ENCODE results near the gene PLCH1.

The PLCH1 gene

DNA sequence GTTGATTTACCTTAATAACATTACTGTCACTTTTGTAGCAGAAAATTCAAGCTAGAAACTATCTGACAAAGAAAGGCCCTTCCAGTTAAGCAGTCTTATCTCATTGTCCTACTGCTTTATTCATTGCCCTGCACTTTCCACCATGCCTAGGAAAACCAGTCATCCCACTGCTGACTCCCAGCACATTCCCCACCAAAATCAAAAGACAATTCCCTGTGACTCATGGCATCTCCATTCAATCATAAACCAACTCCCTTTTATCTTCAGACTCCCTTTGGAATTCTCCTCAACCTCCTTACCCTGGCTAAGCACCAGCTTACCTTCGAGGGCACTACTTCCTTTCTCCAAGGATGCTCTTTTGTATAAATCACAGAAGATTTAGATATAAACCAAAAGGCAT is 184.3 kb downstream of the PLCH1 start:
- H3K9ac ChIP-seq (ENCODE audit: low read length), result no peak overlapping the region
- H3K27me3 ChIP-seq (replicated peaks; ENCODE audit: control insufficient read depth, insufficient read depth, low read length), result no peaks in the 10 kb centered on the region
- H3K36me3 ChIP-seq (ENCODE audit: control insufficient read depth, insufficient read depth, low read length, severe bottlenecking), result no peaks in the 10 kb centered on the region
- DNase-seq (ENCODE audit: low read depth), result no peak
- H3K4me1 ChIP-seq (ENCODE audit: control insufficient read depth, insufficient read depth, low read length), result no peaks in the 10 kb centered on the region
- H3K9me3 ChIP-seq (ENCODE audit: control insufficient read depth, low read length), result no peaks in the 10 kb centered on the region
- no peak overlapping the region for H3K4me3 ChIP-seq (ENCODE audit: low read length)

DNA sequence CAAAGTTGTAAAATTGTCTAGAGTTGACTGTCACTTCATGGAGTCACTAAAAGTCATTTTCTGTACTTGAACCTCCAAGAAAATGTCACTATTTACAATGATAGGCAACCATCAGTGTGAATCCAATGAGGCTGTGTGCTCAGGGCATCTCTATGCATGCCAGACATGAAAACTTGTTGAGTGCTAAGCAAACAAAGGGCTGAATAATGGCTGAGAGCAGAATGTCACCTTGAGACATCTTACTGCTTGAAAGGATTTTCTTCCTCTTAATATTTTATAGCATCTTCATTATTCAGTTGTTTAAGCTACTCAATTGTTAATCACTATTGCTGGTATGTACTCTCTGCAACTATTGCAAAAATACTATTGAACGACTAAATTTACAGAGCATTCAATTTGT is 184.7 kb downstream of the PLCH1 start:
- no peak overlapping the region for H3K9ac ChIP-seq (ENCODE audit: low read length)
- H3K9me3 ChIP-seq (ENCODE audit: control insufficient read depth, low read length), result no peaks in the 10 kb centered on the region
- no peaks in the 10 kb centered on the region for H3K27me3 ChIP-seq (replicated peaks; ENCODE audit: control insufficient read depth, insufficient read depth, low read length)
- H3K4me3 ChIP-seq (ENCODE audit: low read length), result no peak overlapping the region
- DNase-seq (ENCODE audit: low read depth), result no peak
- H3K36me3 ChIP-seq (ENCODE audit: control insufficient read depth, insufficient read depth, low read length, severe bottlenecking), result no peaks in the 10 kb centered on the region
- H3K4me1 ChIP-seq (ENCODE audit: control insufficient read depth, insufficient read depth, low read length), result no peaks in the 10 kb centered on the region

DNA sequence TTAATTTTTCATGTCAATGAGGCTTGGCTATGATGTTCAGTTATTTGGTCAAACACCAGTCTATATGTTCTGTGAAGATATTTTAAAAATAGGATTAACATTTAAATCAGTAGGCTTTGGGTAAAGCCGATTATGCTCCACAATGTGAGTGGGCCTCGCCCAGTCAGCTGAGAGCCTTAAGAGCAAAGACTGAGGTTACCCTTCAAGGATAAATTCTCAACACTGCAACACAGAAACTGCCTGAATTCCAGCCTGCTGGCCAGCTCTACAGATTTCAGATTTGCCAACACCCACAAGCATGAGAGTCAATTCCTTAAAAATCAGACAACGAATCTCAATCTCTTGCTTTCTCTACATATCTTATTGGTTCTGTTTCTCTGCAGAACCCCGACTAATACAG is 188.3 kb downstream of the PLCH1 start:
- H3K9ac ChIP-seq (ENCODE audit: low read length), result no peak overlapping the region
- DNase-seq (ENCODE audit: low read depth), result peak; percentile 63
- H3K9me3 ChIP-seq (ENCODE audit: control insufficient read depth, low read length), result no peaks in the 10 kb centered on the region
- H3K36me3 ChIP-seq (ENCODE audit: control insufficient read depth, insufficient read depth, low read length, severe bottlenecking), result no peaks in the 10 kb centered on the region
- no peak overlapping the region for H3K4me3 ChIP-seq (ENCODE audit: low read length)
- no peaks in the 10 kb centered on the region for H3K27me3 ChIP-seq (replicated peaks; ENCODE audit: control insufficient read depth, insufficient read depth, low read length)
- H3K4me1 ChIP-seq (ENCODE audit: control insufficient read depth, insufficient read depth, low read length), result no peaks in the 10 kb centered on the region

DNA sequence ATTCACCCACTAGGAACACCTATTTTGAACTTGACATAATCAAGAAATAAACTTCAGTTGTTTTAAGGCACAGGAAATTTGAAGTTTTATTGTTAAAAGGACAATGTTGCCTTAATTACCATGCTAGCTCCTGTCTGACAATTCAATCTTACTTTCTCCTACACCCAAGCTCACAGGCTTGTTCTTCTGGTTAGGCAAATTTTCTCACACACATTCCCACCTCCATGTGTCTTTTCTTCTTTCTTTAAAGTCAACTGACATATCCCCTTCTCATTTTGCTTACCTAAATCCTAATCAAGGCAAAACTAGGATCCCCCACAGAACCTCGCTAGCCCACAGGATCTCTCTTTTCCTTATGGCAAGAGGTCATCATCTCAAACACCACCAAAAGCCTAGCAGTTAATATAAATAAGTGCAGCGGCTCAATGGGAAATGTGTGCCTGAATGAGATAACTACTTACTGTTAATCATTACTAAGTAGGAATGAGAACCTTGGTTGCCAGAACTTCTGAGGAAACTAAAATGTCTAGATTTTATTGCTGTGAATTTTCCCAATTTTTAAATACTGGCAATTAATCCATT is 189.3 kb downstream of the PLCH1 start:
- Histone ChIP-seq H3K9me3 (ENCODE audit: control insufficient read depth, low read length) (no peaks in the 10 kb centered on the region), H3K9ac (ENCODE audit: low read length) (no peak overlapping the region), H3K27me3 (replicated peaks; ENCODE audit: control insufficient read depth, insufficient read depth, low read length) (no peaks in the 10 kb centered on the region), H3K4me1 (ENCODE audit: control insufficient read depth, insufficient read depth, low read length) (no peaks in the 10 kb centered on the region), H3K4me3 (ENCODE audit: low read length) (no peak overlapping the region), H3K36me3 (ENCODE audit: control insufficient read depth, insufficient read depth, low read length, severe bottlenecking) (no peaks in the 10 kb centered on the region)
- DNase-seq (ENCODE audit: low read depth), result no peak

DNA sequence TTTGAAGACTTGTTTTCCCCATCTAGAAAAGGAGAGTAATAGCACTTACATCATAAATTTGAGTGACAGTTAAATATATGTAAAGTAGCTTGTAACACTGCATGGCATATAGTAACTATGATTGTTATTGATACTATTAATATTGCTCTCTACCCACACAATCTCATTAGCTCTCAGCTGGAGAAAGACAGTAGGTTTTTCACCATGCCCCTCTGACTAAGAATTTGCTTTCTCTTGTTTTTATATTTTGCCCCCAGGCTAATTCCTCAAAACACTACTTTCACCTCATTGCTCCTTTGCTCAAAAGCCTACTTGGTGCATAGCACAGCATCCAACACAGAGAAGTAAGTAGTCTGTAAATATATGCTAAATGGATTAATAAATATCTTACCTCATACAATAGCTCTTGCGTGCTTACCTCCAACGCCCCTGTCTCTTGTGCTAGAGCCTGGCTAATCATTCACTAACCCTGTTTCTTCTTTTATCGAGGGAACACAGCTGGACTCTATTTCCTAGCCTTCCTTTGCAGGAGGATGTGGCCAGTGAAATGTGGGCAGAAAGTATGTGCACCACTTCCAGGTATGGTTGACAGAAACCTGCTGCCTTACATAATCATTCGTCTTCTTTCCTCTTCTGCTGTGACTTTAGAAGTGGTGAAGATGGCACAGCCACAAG is 190.0 kb downstream of the PLCH1 start:
- no peak overlapping the region for H3K4me3 ChIP-seq (ENCODE audit: low read length)
- no peak for DNase-seq (ENCODE audit: low read depth)

DNA sequence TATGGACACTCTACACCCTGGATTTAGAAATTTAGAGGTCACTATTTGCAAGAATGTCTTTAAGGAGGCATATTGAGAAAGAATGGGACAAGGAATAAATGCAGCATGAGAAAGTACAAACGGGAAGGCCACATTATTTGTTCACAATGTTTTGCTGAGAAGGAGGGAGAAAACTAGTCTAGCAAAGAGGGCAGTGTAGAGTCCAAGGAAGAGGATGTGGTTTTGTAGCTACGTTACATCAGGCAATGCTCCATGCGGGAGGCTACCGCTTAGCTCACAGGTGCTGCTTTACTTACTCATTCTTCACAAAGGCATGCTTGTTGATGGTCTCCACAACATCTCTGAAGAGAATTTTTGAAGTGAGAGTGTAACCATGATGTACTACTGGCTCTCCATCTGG is 191.1 kb downstream of the PLCH1 start:
- no peaks in the 10 kb centered on the region for H3K4me1 ChIP-seq (ENCODE audit: control insufficient read depth, insufficient read depth, low read length)
- DNase-seq (ENCODE audit: low read depth), result no peak
- H3K9ac ChIP-seq (ENCODE audit: low read length), result no peak overlapping the region
- no peaks in the 10 kb centered on the region for H3K27me3 ChIP-seq (replicated peaks; ENCODE audit: control insufficient read depth, insufficient read depth, low read length)
- no peaks in the 10 kb centered on the region for H3K36me3 ChIP-seq (ENCODE audit: control insufficient read depth, insufficient read depth, low read length, severe bottlenecking)
- no peaks in the 10 kb centered on the region for H3K9me3 ChIP-seq (ENCODE audit: control insufficient read depth, low read length)
- no peak overlapping the region for H3K4me3 ChIP-seq (ENCODE audit: low read length)

More for the DNA sequence above, 190.0 kb downstream of the PLCH1 start:
- H3K9me3 ChIP-seq (ENCODE audit: control insufficient read depth, low read length), result no peaks in the 10 kb centered on the region
- H3K27me3 ChIP-seq (replicated peaks; ENCODE audit: control insufficient read depth, insufficient read depth, low read length), result no peaks in the 10 kb centered on the region
- H3K4me1 ChIP-seq (ENCODE audit: control insufficient read depth, insufficient read depth, low read length), result no peaks in the 10 kb centered on the region
- H3K36me3 ChIP-seq (ENCODE audit: control insufficient read depth, insufficient read depth, low read length, severe bottlenecking), result no peaks in the 10 kb centered on the region
- H3K9ac ChIP-seq (ENCODE audit: low read length), result no peak overlapping the region

DNA sequence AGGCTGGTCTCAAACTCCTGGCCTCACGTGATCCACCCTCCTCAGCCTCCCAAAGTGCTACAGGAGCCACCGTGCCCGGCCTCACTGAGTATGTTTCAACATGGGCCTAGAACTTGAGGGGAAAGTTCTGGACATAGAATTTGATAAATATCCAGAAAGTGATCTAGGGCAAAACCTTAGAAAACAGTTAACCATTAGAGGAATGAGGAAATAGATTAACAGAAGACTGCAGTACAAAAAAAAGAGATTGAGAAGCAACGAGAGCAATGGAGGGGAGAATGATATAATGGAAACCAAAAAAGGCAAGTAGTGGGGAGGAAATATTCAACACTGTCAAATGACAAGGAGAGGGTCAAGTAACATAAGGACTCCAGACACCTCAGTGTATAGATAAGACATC is 191.5 kb downstream of the PLCH1 start:
- no peaks in the 10 kb centered on the region for H3K9me3 ChIP-seq (ENCODE audit: control insufficient read depth, low read length)
- H3K9ac ChIP-seq (ENCODE audit: low read length), result no peak overlapping the region
- no peak for DNase-seq (ENCODE audit: low read depth)
- H3K36me3 ChIP-seq (ENCODE audit: control insufficient read depth, insufficient read depth, low read length, severe bottlenecking), result no peaks in the 10 kb centered on the region
- no peaks in the 10 kb centered on the region for H3K27me3 ChIP-seq (replicated peaks; ENCODE audit: control insufficient read depth, insufficient read depth, low read length)
- H3K4me1 ChIP-seq (ENCODE audit: control insufficient read depth, insufficient read depth, low read length), result no peaks in the 10 kb centered on the region
- no peak overlapping the region for H3K4me3 ChIP-seq (ENCODE audit: low read length)

DNA sequence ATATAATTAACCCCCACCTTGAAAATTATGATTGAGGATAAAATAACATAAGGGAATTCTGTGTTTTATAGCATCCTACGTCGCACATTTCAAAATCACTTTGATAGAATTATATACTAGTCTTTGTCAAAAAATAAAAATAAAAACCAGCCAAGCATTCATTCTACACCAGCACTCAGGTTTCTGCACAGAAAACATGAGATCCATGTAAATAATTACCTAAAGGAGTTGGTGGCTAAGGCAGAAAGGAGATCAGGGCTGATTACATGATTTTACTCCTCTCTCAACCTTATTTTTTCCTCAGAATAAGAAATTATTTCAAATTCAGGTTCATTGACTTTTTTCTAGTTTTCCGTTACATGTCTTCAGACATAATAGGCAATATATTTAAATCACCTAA is 194.5 kb downstream of the PLCH1 start:
- DNase-seq (ENCODE audit: low read depth), result no peak
- H3K27me3 ChIP-seq (replicated peaks; ENCODE audit: control insufficient read depth, insufficient read depth, low read length), result no peaks in the 10 kb centered on the region
- H3K9ac ChIP-seq (ENCODE audit: low read length), result no peak overlapping the region
- no peak overlapping the region for H3K4me3 ChIP-seq (ENCODE audit: low read length)
- H3K9me3 ChIP-seq (ENCODE audit: control insufficient read depth, low read length), result no peaks in the 10 kb centered on the region
- H3K36me3 ChIP-seq (ENCODE audit: control insufficient read depth, insufficient read depth, low read length, severe bottlenecking), result no peaks in the 10 kb centered on the region
- no peaks in the 10 kb centered on the region for H3K4me1 ChIP-seq (ENCODE audit: control insufficient read depth, insufficient read depth, low read length)

DNA sequence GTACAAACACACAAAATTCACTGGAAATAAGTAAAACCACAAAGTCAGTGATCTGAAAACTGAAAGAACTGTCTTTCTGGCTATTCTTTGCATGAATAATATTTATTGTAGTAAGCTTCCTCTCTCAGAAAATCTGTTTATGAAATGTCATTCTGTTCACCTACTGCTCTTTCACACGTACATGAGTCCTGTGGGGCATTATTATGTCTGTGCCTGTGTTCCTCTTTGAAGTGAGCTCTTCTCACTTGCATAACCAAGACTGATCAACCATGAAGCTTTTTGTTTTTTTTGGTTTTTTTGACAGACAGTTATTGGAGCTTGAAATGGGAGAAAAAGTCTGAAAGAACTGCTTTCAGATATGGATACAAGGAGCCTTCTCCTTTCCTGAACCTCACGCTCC is 195.8 kb downstream of the PLCH1 start:
- Histone ChIP-seq H3K4me1 (ENCODE audit: control insufficient read depth, insufficient read depth, low read length) (no peaks in the 10 kb centered on the region), H3K36me3 (ENCODE audit: control insufficient read depth, insufficient read depth, low read length, severe bottlenecking) (no peaks in the 10 kb centered on the region), H3K27me3 (replicated peaks; ENCODE audit: control insufficient read depth, insufficient read depth, low read length) (no peaks in the 10 kb centered on the region), H3K4me3 (ENCODE audit: low read length) (no peak overlapping the region), H3K9me3 (ENCODE audit: control insufficient read depth, low read length) (no peaks in the 10 kb centered on the region), H3K9ac (ENCODE audit: low read length) (no peak overlapping the region)
- peak; percentile 1 for DNase-seq (ENCODE audit: low read depth)

DNA sequence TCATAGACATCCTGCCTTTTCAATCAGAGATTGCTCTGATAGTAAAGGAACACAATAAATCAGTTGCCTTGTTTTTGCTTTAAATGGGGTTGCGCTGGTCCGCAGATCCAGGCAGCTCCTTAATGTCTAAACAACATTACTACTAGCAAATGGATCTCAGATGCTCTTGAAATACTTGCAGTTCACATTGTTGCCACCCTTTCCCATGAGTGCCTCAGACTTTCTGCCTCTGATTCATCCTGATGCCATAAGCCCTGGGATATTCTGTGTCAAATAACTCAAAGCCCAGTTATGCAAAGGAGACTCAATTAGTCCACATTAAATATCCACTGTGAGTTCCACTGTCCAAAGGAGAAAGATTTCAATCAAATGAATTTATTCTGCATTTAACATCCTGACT is 196.7 kb downstream of the PLCH1 start:
- DNase-seq (ENCODE audit: low read depth), result peak; percentile 72
- Histone ChIP-seq H3K4me1 (ENCODE audit: control insufficient read depth, insufficient read depth, low read length) (no peaks in the 10 kb centered on the region), H3K4me3 (ENCODE audit: low read length) (no peak overlapping the region), H3K36me3 (ENCODE audit: control insufficient read depth, insufficient read depth, low read length, severe bottlenecking) (no peaks in the 10 kb centered on the region), H3K9ac (ENCODE audit: low read length) (no peak overlapping the region), H3K27me3 (replicated peaks; ENCODE audit: control insufficient read depth, insufficient read depth, low read length) (no peaks in the 10 kb centered on the region), H3K9me3 (ENCODE audit: control insufficient read depth, low read length) (no peaks in the 10 kb centered on the region)

DNA sequence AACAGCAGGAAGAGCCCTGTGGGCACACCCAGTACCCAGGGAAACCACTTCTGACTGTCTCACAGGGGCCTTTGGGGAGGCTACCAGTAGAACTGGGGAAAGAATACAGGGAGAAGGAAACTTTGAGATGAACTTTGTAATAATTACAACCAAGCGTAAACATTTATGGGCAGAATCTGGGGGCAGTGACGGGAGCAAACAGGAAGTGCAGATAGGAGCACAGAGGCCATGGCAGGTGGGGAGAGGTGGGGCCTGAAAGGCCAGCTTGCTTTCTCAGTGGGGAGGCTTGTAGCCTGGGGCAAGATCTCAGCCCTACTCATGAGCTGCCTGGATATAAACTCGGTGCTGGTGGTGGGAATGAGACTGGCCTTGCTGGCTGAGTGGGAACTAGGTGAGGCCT is 209.8 kb downstream of the PLCH1 start:
- Histone ChIP-seq H3K9me3 (ENCODE audit: control insufficient read depth, low read length) (peaks cover 16% of the 10 kb centered on the region), H3K4me1 (ENCODE audit: control insufficient read depth, insufficient read depth, low read length) (no peaks in the 10 kb centered on the region), H3K9ac (ENCODE audit: low read length) (no peak overlapping the region), H3K36me3 (ENCODE audit: control insufficient read depth, insufficient read depth, low read length, severe bottlenecking) (no peaks in the 10 kb centered on the region), H3K4me3 (ENCODE audit: low read length) (no peak overlapping the region), H3K27me3 (replicated peaks; ENCODE audit: control insufficient read depth, insufficient read depth, low read length) (no peaks in the 10 kb centered on the region)
- no peak for DNase-seq (ENCODE audit: low read depth)

DNA sequence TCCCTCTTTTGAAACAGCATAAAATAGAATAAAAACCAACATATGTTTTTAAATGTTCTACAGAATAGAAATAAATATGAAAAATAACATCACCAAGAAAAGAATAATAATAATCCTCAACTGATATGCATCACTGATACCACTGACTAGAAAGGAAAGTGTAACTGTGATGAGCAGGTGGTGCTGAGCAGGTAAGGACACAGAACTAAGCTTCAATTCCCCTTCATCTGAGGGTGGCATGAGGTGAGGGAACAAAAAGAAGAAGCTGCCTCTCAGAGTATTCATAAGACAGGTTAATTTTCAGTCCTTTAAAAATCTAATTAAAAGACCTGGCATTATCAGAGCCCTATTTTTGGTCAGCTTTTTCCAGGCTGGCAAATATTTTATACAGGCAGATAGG is 216.3 kb downstream of the PLCH1 start:
- no peak overlapping the region for H3K9ac ChIP-seq (ENCODE audit: low read length)
- peaks cover 7% of the 10 kb centered on the region for H3K9me3 ChIP-seq (ENCODE audit: control insufficient read depth, low read length)
- H3K36me3 ChIP-seq (ENCODE audit: control insufficient read depth, insufficient read depth, low read length, severe bottlenecking), result no peaks in the 10 kb centered on the region
- no peak overlapping the region for H3K4me3 ChIP-seq (ENCODE audit: low read length)
- H3K27me3 ChIP-seq (replicated peaks; ENCODE audit: control insufficient read depth, insufficient read depth, low read length), result no peaks in the 10 kb centered on the region
- H3K4me1 ChIP-seq (ENCODE audit: control insufficient read depth, insufficient read depth, low read length), result no peaks in the 10 kb centered on the region
- DNase-seq (ENCODE audit: low read depth), result no peak

All from adipocyte (in vitro differentiated cells).